PC-3 (cell line): ENCODE measurements around the gene TRAPPC2. TPM values are rescaled to one million over a fixed set of nuclear protein-coding genes. Genes with fewer than 3 reads are reported as not detected.

Experiments used
- ATAC-seq: fragments of 200-7000 bp; cut with Tn5 transposase; 2 replicates; pipeline ENCODE4 v1.9.1; 2020; ENCODE audit warnings: mild to moderate bottlenecking, moderate library complexity
- BruUV-seq: library from RNA; stranded (reverse); fragments of 400-500 nt; replicated peaks from 2 replicates; lab custom pipeline; 2021; lab: Mats Ljungman, UMichigan
- CTCF ChIA-PET: fragments of 300-600 bp; sonication (Branson Sonifier 250); formaldehyde crosslinking; loops from one replicate; lab custom pipeline; 2022; ENCODE audit warnings: antibody characterized with exemption; lab: Charles Lee
- POLR2A ChIA-PET: fragments of 300-600 bp; sonication (Branson Sonifier 250); formaldehyde crosslinking; loops from one replicate; lab custom pipeline; 2022; ENCODE audit warnings: antibody characterized with exemption; ENCODE audit not compliant: unreplicated experiment; lab: Charles Lee
- DNase-seq: peaks from one replicate; pipeline ENCODE4 v3.0.0-alpha.2; 2015
- H2AFZ ChIP-seq: fragments of 300-600 bp; sonication (generic); 2 replicates; pipeline ENCODE4 v1.6.0; 2016; ENCODE audit warnings: antibody characterized with exemption, low read length
- H3F3A ChIP-seq: fragments of 300-600 bp; sonication (generic); one replicate; pipeline ENCODE4 v1.6.0; 2017; ENCODE audit warnings: antibody characterized with exemption, low read length, control low read depth, mild to moderate bottlenecking; ENCODE audit not compliant: unreplicated experiment
- H3K27ac ChIP-seq: fragments of 300-600 bp; sonication (generic); 2 replicates; pipeline ENCODE4 v1.5.1; 2016; ENCODE audit warnings: mild to moderate bottlenecking, low read length
- H3K27me3 ChIP-seq: fragments of 300-600 bp; sonication (generic); 2 replicates; pipeline ENCODE4 v1.6.1; 2016; ENCODE audit warnings: low read length, mixed read lengths
- H3K36me3 ChIP-seq: fragments of 300-600 bp; sonication (generic); 2 replicates; pipeline ENCODE4 v1.6.1; 2016; ENCODE audit warnings: low read depth, mixed run types, low read length, mixed read lengths
- H3K4me1 ChIP-seq: fragments of 300-600 bp; sonication (generic); 2 replicates; pipeline ENCODE4 v1.5.1; 2016; ENCODE audit warnings: low read length; ENCODE audit not compliant: insufficient read depth
- H3K4me2 ChIP-seq: fragments of 300-600 bp; sonication (generic); 2 replicates; pipeline ENCODE4 v1.6.0; 2016; ENCODE audit warnings: low read length
- H3K4me3 ChIP-seq: fragments of 300-600 bp; sonication (generic); 2 replicates; pipeline ENCODE4 v1.5.1; 2016; ENCODE audit warnings: mild to moderate bottlenecking, low read length, mixed read lengths
- H3K79me2 ChIP-seq: fragments of 300-600 bp; sonication (generic); 2 replicates; pipeline ENCODE4 v1.6.1; 2017; ENCODE audit warnings: low read length, mixed read lengths
- H3K9ac ChIP-seq: fragments of 300-600 bp; sonication (generic); 2 replicates; pipeline ENCODE4 v1.6.0; 2016; ENCODE audit warnings: mild to moderate bottlenecking, low read length
- H3K9me2 ChIP-seq: fragments of 300-600 bp; sonication (generic); replicated peaks from 2 replicates; pipeline ENCODE4 v1.6.1; 2016; ENCODE audit warnings: mixed run types, low read length, mixed read lengths
- H3K9me3 ChIP-seq: fragments of 300-600 bp; sonication (generic); 2 replicates; pipeline ENCODE4 v1.6.1; 2016; ENCODE audit warnings: low read length, mixed read lengths
- H4K20me1 ChIP-seq: fragments of 300-600 bp; sonication (generic); 2 replicates; pipeline ENCODE4 v1.6.1; 2016; ENCODE audit warnings: low read length, mixed read lengths
- EZH2 ChIP-seq: fragments of 300-600 bp; sonication (generic); IDR thresholded peaks from one replicate; pipeline ENCODE4 v1.6.1; 2017; ENCODE audit warnings: antibody characterized with exemption, mild to moderate bottlenecking, low read length; ENCODE audit not compliant: unreplicated experiment
- EZH2phosphoT487 ChIP-seq: fragments of 300-600 bp; sonication (generic); IDR thresholded peaks from 2 replicates; pipeline ENCODE4 v1.6.1; 2018; ENCODE audit warnings: mild to moderate bottlenecking, antibody characterized with exemption, low read length, borderline replicate concordance
- intact Hi-C: fragments of 100-400 bp; cut with micrococcal nuclease; formaldehyde crosslinking; loops from 2 replicates; pipeline ENCODE4 v1.9.0; 2023
- total RNA-seq: library from RNA; depleted of rRNA; stranded (reverse); fragments of >200 nt; gene quantifications from 2 replicates; pipeline ENCODE4 v1.2.3, GENCODE V29; 2014
- TF ChIP-seq, protein P1 (sequence below): fragments of 300-600 bp; sonication (generic); conservative IDR thresholded peaks from 2 replicates; pipeline ENCODE4 v1.5.1; 2017; ENCODE audit warnings: antibody characterized with exemption, low read depth, mild to moderate bottlenecking, low read length

Gene TRAPPC2
- total RNA-seq, 1 experiment from 2014 or later: 7.9 TPM

DNA sequence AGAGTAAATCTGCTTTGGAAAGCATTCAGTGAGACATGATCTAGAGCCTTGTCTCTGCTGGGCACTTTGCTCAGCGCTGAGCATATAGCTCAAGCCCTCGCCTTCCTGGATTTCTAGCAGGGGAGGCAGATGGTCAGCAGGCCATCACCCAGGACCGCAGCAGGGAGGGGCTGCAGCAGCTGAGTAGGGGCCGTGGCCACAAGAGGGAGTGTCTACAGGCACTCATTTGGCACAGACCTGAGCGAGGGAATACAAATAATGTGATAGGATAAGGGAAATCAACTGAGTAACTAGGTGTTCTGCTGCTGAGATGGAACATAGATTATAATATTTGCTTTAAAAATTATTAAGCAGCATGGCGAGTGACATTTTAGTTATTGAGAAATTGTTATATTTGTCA lies 30.3 kb upstream of the TRAPPC2 start:
- ATAC-seq (no peak), DNase-seq (no peak)
- Histone ChIP-seq H3K9me2 (no peaks in the 10 kb centered on the region), H3K4me1 (peaks cover 8% of the 10 kb centered on the region), H3K4me3 (no peak overlapping the region), H3K79me2 (no peaks in the 10 kb centered on the region), H3K9ac (no peak overlapping the region), H3F3A (no peaks in the 10 kb centered on the region), H2AFZ (no peak overlapping the region), H3K27ac (no peak overlapping the region), H3K27me3 (no peaks in the 10 kb centered on the region), H3K36me3 (peaks cover 42% of the 10 kb centered on the region), H4K20me1 (no peaks in the 10 kb centered on the region), H3K4me2 (no peak overlapping the region), H3K9me3 (no peaks in the 10 kb centered on the region)
- CTCF ChIA-PET: no interaction called here
- BruUV-seq: no TSS peak
- TF ChIP-seq, protein P1, sequence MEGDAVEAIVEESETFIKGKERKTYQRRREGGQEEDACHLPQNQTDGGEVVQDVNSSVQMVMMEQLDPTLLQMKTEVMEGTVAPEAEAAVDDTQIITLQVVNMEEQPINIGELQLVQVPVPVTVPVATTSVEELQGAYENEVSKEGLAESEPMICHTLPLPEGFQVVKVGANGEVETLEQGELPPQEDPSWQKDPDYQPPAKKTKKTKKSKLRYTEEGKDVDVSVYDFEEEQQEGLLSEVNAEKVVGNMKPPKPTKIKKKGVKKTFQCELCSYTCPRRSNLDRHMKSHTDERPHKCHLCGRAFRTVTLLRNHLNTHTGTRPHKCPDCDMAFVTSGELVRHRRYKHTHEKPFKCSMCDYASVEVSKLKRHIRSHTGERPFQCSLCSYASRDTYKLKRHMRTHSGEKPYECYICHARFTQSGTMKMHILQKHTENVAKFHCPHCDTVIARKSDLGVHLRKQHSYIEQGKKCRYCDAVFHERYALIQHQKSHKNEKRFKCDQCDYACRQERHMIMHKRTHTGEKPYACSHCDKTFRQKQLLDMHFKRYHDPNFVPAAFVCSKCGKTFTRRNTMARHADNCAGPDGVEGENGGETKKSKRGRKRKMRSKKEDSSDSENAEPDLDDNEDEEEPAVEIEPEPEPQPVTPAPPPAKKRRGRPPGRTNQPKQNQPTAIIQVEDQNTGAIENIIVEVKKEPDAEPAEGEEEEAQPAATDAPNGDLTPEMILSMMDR: peak; percentile 36
- TF ChIP-seq EZH2 (no peak), EZH2phosphoT487 (no peak)
- intact Hi-C loops: no loop called here
- POLR2A ChIA-PET: no interaction called here

DNA sequence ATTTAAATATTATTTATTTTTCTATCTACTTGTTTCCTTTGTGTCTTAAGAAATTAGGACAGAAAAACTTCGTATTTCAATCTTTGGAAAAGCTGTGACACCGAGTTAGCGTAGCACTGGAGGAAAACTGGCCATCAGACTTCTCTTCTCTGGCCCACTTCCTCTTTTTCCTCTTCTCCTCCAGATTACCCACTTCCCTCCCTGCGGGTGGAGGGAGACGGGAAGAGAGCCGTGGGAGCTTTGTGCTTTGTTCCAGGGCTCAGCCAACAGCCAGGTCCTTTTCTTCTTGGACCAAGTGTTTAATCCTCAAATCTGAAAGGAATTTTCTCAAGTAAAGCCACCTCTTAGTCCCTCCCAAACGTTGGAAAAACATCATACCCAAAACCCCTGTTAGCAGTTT lies 29.9 kb upstream of the TRAPPC2 start:
- peaks cover 8% of the 10 kb centered on the region for H3K4me1 ChIP-seq
- DNase-seq: no peak
- H3K36me3 ChIP-seq: peaks cover 38% of the 10 kb centered on the region
- H3K9ac ChIP-seq: no peak overlapping the region
- no peak overlapping the region for H3K4me3 ChIP-seq
- no peaks in the 10 kb centered on the region for H3K27me3 ChIP-seq
- TF ChIP-seq EZH2phosphoT487: no peak
- TF ChIP-seq, protein P1: no peak
- TF ChIP-seq EZH2: no peak
- intact Hi-C loops: no loop called here
- no peak overlapping the region for H3K4me2 ChIP-seq
- CTCF ChIA-PET: no interaction called here
- H3K9me3 ChIP-seq: no peaks in the 10 kb centered on the region
- H4K20me1 ChIP-seq: no peaks in the 10 kb centered on the region
- BruUV-seq: no TSS peak
- H3K9me2 ChIP-seq: no peaks in the 10 kb centered on the region
- H3K79me2 ChIP-seq: no peaks in the 10 kb centered on the region
- H2AFZ ChIP-seq: no peak overlapping the region
- no peaks in the 10 kb centered on the region for H3F3A ChIP-seq
- ATAC-seq: no peak
- H3K27ac ChIP-seq: no peak overlapping the region
- POLR2A ChIA-PET: no interaction called here

DNA sequence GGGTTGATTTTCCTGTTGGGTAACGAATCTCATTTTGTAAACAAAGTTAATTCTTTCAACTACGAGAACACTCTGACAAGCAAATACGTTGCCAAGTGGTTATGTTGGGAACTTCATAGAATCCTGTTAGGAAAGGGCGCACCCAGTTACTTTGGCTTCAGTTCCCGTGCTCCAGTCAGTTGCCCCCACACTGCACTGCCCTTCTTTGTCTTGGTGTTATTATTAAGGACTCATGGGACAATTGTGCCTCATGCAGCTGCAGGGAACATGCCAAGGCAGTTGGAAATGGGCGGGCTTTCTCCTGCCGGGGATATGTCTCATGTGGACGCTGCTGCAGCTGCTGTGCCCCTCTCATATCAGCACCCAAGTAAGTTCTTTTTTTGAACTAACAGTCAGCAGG lies 29.1 kb upstream of the TRAPPC2 start:
- Histone ChIP-seq H4K20me1 (no peaks in the 10 kb centered on the region), H2AFZ (no peak overlapping the region), H3K9ac (no peak overlapping the region), H3K4me2 (no peak overlapping the region), H3K27ac (no peak overlapping the region), H3K9me3 (no peaks in the 10 kb centered on the region), H3F3A (no peaks in the 10 kb centered on the region), H3K79me2 (no peaks in the 10 kb centered on the region), H3K9me2 (no peaks in the 10 kb centered on the region), H3K4me3 (no peak overlapping the region), H3K36me3 (peaks cover 32% of the 10 kb centered on the region), H3K4me1 (peaks cover 8% of the 10 kb centered on the region), H3K27me3 (no peaks in the 10 kb centered on the region)
- ChIA-PET POLR2A (no interaction called here), CTCF (no interaction called here)
- DNase-seq (no peak), ATAC-seq (no peak)
- no TSS peak for BruUV-seq
- TF ChIP-seq EZH2phosphoT487: no peak
- TF ChIP-seq, protein P1: no peak
- TF ChIP-seq EZH2: no peak
- intact Hi-C loops: no loop called here
